Endothelial cell of umbilical vein (primary cell): Measurements from ENCODE around the gene CUX1. TPM values are rescaled to one million over a fixed set of nuclear protein-coding genes. Genes with fewer than 3 reads are reported as not detected.

Experiments used
- BruUV-seq: library from RNA; stranded (reverse); fragments of 400-500 nt; replicated peaks from 2 replicates; lab custom pipeline; 2021; lab: Mats Ljungman, UMichigan
- CTCF ChIA-PET: fragments of 300-600, 350-600 bp; sonication (Branson Sonifier 250); formaldehyde crosslinking; loops from one replicate; lab custom pipeline; 2021; ENCODE audit warnings: antibody characterized with exemption, inconsistent platforms; lab: Charles Lee
- POLR2A ChIA-PET: fragments of 300-600, 350-600 bp; sonication (Branson Sonifier 250); formaldehyde crosslinking; loops from one replicate; lab custom pipeline; 2021; ENCODE audit warnings: antibody characterized with exemption, inconsistent platforms; lab: Charles Lee
- DNase-seq: peaks from one replicate; pipeline ENCODE4 v3.0.0-alpha.2; 2011; ENCODE audit warnings: low read depth, low spot score
- FAIRE-seq: peaks from 2 replicates; lab custom pipeline; 2011; peaks lifted over from hg19 to GRCh38; lab: Jason Lieb, UNC
- H2AFZ ChIP-seq: 2 replicates; pipeline ENCODE4 v1.6.0; 2012; ENCODE audit warnings: low read depth, low read length, control low read depth, inconsistent platforms
- H3K27ac ChIP-seq: 2 replicates; pipeline ENCODE4 v1.5.1; 2011; ENCODE audit warnings: low read depth, mild to moderate bottlenecking, control low read depth, low read length, moderate library complexity; ENCODE audit not compliant: insufficient read depth
- H3K27me3 ChIP-seq, 2 experiments: 2 replicates each; pipeline versions ENCODE4 v1.6.0 to v1.6.1; 2011; ENCODE audit warnings: low read length in 2 of 2, mixed read lengths in 1 of 2; ENCODE audit not compliant: control insufficient read depth in 2 of 2, insufficient read depth in 2 of 2
- H3K36me3 ChIP-seq, 2 experiments: 2 replicates in 1 of 2; 3 replicates in 1 of 2; pipeline ENCODE4 v1.5.1; 2011; ENCODE audit warnings: low read length in 2 of 2, mild to moderate bottlenecking in 1 of 2, moderate library complexity in 1 of 2; ENCODE audit not compliant: control insufficient read depth in 2 of 2, insufficient read depth in 2 of 2; ENCODE audit errors: extremely low read depth in 1 of 2
- H3K4me1 ChIP-seq: 3 replicates; pipeline ENCODE4 v1.5.1; 2011; ENCODE audit warnings: mild to moderate bottlenecking, low read length; ENCODE audit not compliant: control insufficient read depth, insufficient read depth; ENCODE audit errors: extremely low read depth
- H3K4me2 ChIP-seq: 2 replicates; pipeline ENCODE4 v1.6.1; 2011; ENCODE audit warnings: low read length, control low read depth, mixed read lengths; ENCODE audit not compliant: insufficient read depth
- H3K4me3 ChIP-seq, 3 experiments: fragments of 200-600 bp in 1 of 3; sonication (generic), shearing (Covaris generic) in 1 of 3; replicated peaks in 1 of 3; 2 replicates each; pipeline ENCODE4 v1.5.1; 2011 to 2016; ENCODE audit warnings: control low read depth in 3 of 3, low read length in 3 of 3, mild to moderate bottlenecking in 2 of 3, inconsistent platforms in 1 of 3, low read depth in 1 of 3, moderate library complexity in 1 of 3; ENCODE audit not compliant: insufficient read depth in 1 of 3
- H3K79me2 ChIP-seq: 2 replicates; pipeline ENCODE4 v1.6.0; 2012; ENCODE audit warnings: low read length, inconsistent platforms; ENCODE audit not compliant: control insufficient read depth, insufficient read depth
- H3K9ac ChIP-seq: replicated peaks from 2 replicates; pipeline ENCODE3; 2011; ENCODE audit warnings: low read length, control low read depth; ENCODE audit not compliant: insufficient read depth; ENCODE audit errors: extremely low read depth
- H3K9me1 ChIP-seq: replicated peaks from 3 replicates; pipeline ENCODE4 v1.6.0; 2011; ENCODE audit warnings: mild to moderate bottlenecking, low read length; ENCODE audit not compliant: control insufficient read depth, insufficient read depth; ENCODE audit errors: extremely low read depth
- H3K9me3 ChIP-seq: replicated peaks from 2 replicates; pipeline ENCODE4 v1.5.1; 2012; ENCODE audit warnings: low read length, inconsistent platforms; ENCODE audit not compliant: control insufficient read depth, insufficient read depth
- H4K20me1 ChIP-seq: replicated peaks from 2 replicates; pipeline ENCODE3; 2011; ENCODE audit warnings: mild to moderate bottlenecking, low read length; ENCODE audit not compliant: control insufficient read depth, insufficient read depth; ENCODE audit errors: extremely low read depth
- EZH2 ChIP-seq: IDR thresholded peaks from 2 replicates; pipeline ENCODE4 v1.6.1; 2012; ENCODE audit warnings: borderline replicate concordance, low read depth, mild to moderate bottlenecking, moderate library complexity, low read length, inconsistent platforms; ENCODE audit not compliant: severe bottlenecking
- FOS ChIP-seq: IDR thresholded peaks from 2 replicates; pipeline ENCODE4 v1.6.1; 2011; ENCODE audit warnings: mild to moderate bottlenecking, low read length, moderate library complexity, borderline replicate concordance; ENCODE audit not compliant: insufficient read depth
- GATA2 ChIP-seq: IDR thresholded peaks from 2 replicates; pipeline ENCODE4 v1.7.0; 2011; ENCODE audit warnings: low read depth, mild to moderate bottlenecking, moderate library complexity, mixed read lengths, low read length; ENCODE audit not compliant: insufficient read length, insufficient read depth
- JUN ChIP-seq: IDR thresholded peaks from 2 replicates; pipeline ENCODE4 v1.6.1; 2011; ENCODE audit warnings: borderline replicate concordance, low read depth; ENCODE audit not compliant: insufficient read length, insufficient read depth
- MYC ChIP-seq: IDR thresholded peaks from one replicate; pipeline ENCODE4 v1.6.1; 2011; ENCODE audit warnings: mild to moderate bottlenecking, low read depth, low read length
- POLR2A ChIP-seq: IDR thresholded peaks from 2 replicates; pipeline ENCODE4 v1.6.1; 2012; ENCODE audit warnings: low read depth, mild to moderate bottlenecking, control low read depth, low read length
- POLR2AphosphoS5 ChIP-seq: IDR thresholded peaks from 2 replicates; pipeline ENCODE4 v1.6.1; 2012; ENCODE audit warnings: low read depth, mild to moderate bottlenecking, control low read depth, low read length, moderate library complexity; ENCODE audit not compliant: insufficient read depth
- dilution Hi-C: fragments of 300-500 bp; cut with MboI; formaldehyde crosslinking; loops from one replicate; pipeline ENCODE4 v1.15.0; 2019; ENCODE audit warnings: low sequenced_read_pairs; ENCODE audit not compliant: extremely low pct_ligation_motif_present
- intact Hi-C: fragments of 100-400 bp; cut with micrococcal nuclease; formaldehyde crosslinking; loops from one replicate; pipeline ENCODE4 v1.10.0; 2022
- polyA plus RNA-seq, 4 experiments: library from polyadenylated mRNA; depleted of rRNA in 3 of 4; stranded (reverse) in 3 of 4; unstranded in 1 of 4; fragments of >200 nt; gene quantifications; 2 replicates each; pipeline versions ENCODE4 v1.2.1 to v1.2.3, GENCODE V29; 2011 to 2012; ENCODE audit warnings: missing spikeins in 1 of 4
- total RNA-seq: library from RNA; stranded (reverse); gene quantifications from 2 replicates; pipeline ENCODE4 v1.2.3, GENCODE V29; 2021
- TF ChIP-seq, protein P1 (sequence below), 2 donors: IDR thresholded peaks; 1 replicate in 1 of 2; 2 replicates in 1 of 2; pipeline ENCODE4 v1.5.1; 2011; ENCODE audit warnings: low read length in 2 of 2, mild to moderate bottlenecking in 2 of 2, moderate library complexity in 2 of 2, control low read depth in 1 of 2, inconsistent platforms in 1 of 2, low read depth in 1 of 2; ENCODE audit not compliant: insufficient read depth in 1 of 2; ENCODE audit errors: extremely low read depth in 1 of 2
- TF ChIP-seq, protein P2 (sequence below): IDR thresholded peaks from 2 replicates; pipeline ENCODE4 v1.6.1; 2011; ENCODE audit not compliant: insufficient read depth, insufficient read length

The CUX1 gene
- total and polyA plus RNA-seq, 2 donors (not counting 3 experiments of a cell fraction or from before 2014, with no cell fraction given): 13.8 to 49.8 TPM

DNA sequence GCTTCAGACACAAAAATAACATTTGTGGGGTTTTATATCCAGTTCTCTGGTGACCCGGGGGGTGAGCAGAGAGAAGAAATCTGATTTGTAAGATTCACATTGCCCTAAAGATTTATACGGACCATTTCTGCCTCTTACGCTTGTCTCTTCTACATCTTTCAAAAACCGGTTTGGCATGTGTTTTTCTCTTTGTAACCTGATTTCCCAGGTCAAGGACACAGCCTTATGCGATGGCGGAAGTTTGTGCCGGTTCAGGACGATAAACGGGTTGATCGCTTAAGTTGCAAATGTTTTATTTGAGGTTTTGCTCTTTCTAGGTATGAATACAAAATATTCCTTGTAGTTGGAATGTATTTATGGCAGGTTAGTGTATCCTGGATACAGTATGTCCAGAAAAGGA, 407.6 kb downstream of the CUX1 start:
- H3K4me1 ChIP-seq: peaks cover 9% of the 10 kb centered on the region
- no peak overlapping the region for H3K4me3 ChIP-seq
- H3K27ac ChIP-seq: no peak overlapping the region
- intact Hi-C loops (no loop called here), dilution Hi-C loops (no loop called here)
- TF ChIP-seq GATA2 (no peak), JUN (no peak), POLR2A (no peak), POLR2AphosphoS5 (no peak), EZH2 (no peak), FOS (no peak), MYC (no peak)
- TF ChIP-seq, protein P1, sequence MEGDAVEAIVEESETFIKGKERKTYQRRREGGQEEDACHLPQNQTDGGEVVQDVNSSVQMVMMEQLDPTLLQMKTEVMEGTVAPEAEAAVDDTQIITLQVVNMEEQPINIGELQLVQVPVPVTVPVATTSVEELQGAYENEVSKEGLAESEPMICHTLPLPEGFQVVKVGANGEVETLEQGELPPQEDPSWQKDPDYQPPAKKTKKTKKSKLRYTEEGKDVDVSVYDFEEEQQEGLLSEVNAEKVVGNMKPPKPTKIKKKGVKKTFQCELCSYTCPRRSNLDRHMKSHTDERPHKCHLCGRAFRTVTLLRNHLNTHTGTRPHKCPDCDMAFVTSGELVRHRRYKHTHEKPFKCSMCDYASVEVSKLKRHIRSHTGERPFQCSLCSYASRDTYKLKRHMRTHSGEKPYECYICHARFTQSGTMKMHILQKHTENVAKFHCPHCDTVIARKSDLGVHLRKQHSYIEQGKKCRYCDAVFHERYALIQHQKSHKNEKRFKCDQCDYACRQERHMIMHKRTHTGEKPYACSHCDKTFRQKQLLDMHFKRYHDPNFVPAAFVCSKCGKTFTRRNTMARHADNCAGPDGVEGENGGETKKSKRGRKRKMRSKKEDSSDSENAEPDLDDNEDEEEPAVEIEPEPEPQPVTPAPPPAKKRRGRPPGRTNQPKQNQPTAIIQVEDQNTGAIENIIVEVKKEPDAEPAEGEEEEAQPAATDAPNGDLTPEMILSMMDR (IDR thresholded peaks at IDR 0.05; ENCODE audit: extremely low read depth in 1 of 2, insufficient read depth in 1 of 2, low read depth in 1 of 2, low read length in 2 of 2): no peak
- TF ChIP-seq, protein P2, sequence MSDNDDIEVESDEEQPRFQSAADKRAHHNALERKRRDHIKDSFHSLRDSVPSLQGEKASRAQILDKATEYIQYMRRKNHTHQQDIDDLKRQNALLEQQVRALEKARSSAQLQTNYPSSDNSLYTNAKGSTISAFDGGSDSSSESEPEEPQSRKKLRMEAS: no peak
- no peak for DNase-seq
- no TSS peak for BruUV-seq
- H3K4me2 ChIP-seq: no peak overlapping the region
- no peak overlapping the region for H2AFZ ChIP-seq
- H3K9ac ChIP-seq: no peak overlapping the region
- no peaks in the 10 kb centered on the region for H3K79me2 ChIP-seq
- no peaks in the 10 kb centered on the region for H3K9me3 ChIP-seq
- no peaks in the 10 kb centered on the region for H3K36me3 ChIP-seq
- FAIRE-seq: no peak
- H3K27me3 ChIP-seq: no peaks in the 10 kb centered on the region
- H3K9me1 ChIP-seq: no peaks in the 10 kb centered on the region
- H4K20me1 ChIP-seq: no peaks in the 10 kb centered on the region
- POLR2A ChIA-PET: no interaction called here
- CTCF ChIA-PET: no interaction called here
